ENCODE measurements around the gene PHACTR1.

GRCh38 chr6:13304101-13304500 lies 587.5 kb downstream of the PHACTR1 start:
- TF ChIP-seq, protein P1, sequence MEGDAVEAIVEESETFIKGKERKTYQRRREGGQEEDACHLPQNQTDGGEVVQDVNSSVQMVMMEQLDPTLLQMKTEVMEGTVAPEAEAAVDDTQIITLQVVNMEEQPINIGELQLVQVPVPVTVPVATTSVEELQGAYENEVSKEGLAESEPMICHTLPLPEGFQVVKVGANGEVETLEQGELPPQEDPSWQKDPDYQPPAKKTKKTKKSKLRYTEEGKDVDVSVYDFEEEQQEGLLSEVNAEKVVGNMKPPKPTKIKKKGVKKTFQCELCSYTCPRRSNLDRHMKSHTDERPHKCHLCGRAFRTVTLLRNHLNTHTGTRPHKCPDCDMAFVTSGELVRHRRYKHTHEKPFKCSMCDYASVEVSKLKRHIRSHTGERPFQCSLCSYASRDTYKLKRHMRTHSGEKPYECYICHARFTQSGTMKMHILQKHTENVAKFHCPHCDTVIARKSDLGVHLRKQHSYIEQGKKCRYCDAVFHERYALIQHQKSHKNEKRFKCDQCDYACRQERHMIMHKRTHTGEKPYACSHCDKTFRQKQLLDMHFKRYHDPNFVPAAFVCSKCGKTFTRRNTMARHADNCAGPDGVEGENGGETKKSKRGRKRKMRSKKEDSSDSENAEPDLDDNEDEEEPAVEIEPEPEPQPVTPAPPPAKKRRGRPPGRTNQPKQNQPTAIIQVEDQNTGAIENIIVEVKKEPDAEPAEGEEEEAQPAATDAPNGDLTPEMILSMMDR (conservative IDR thresholded peaks at IDR 0.05 in 1 of 2, IDR thresholded peaks at IDR 0.05 in 1 of 2; ENCODE audit: extremely low read depth in 1 of 2, insufficient read depth in 1 of 2, low read depth in 1 of 2, low read length in 2 of 2) = no peak
- no peak for TF ChIP-seq EZH2 (IDR thresholded peaks at IDR 0.05; ENCODE audit: borderline replicate concordance, low read length)
